Measurements from ENCODE around the gene GID8.

- no peak for TF ChIP-seq CTCF (IDR thresholded peaks at IDR 0.05; ENCODE audit: insufficient read depth, low read length, poor library complexity, severe bottlenecking)
- no peak for TF ChIP-seq EZH2phosphoT487 (conservative IDR thresholded peaks at IDR 0.05; ENCODE audit: low read length)
Measured at GRCh38 chr20:62940875-62941274, 2.9 kb downstream of the GID8 start.

All from SU-DHL-6 (cell line).